ENCODE measurements around the gene IMMP2L.

DNA sequence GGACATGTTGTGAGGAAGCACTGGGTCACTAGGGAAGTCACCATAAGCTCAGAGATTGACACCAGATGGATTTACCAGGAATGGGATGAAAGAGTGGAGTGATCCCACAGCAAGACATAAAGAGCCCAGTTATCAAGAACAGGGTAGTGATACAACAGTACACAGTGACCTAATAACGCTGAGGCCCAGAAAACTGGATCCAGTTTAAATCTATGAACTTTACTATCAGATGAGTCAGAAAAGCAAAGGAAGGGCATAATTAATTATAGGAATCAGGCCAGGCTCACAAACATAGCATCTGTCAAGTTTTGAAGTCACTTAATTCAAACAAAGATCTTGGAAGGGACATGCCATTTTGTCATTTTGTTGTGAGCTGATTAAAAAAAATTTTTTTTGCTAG, 397.9 kb downstream of the IMMP2L start:
- TF ChIP-seq SUZ12 (IDR thresholded peaks at IDR 0.05) (no peak), ARNT (IDR thresholded peaks at IDR 0.05) (no peak), FOXK2 (IDR thresholded peaks at IDR 0.05) (no peak), FOXM1 (IDR thresholded peaks at IDR 0.05; ENCODE audit: borderline replicate concordance) (no peak)
